G401 (cell line): Measurements from ENCODE around the gene NDUFS4. TPM values are rescaled to one million over a fixed set of nuclear protein-coding genes. Genes with fewer than 3 reads are reported as not detected.
"Not testable (repeated sequence)": the region's sequence is repeated elsewhere in the genome, so short reads cannot be mapped to it uniquely, and the experiment has no call there.

Experiments used
- DNase-seq: peaks from one replicate; pipeline ENCODE4 v3.0.0-alpha.2; 2015; ENCODE audit warnings: low spot score
- in situ Hi-C: cut with HindIII; loops from 2 replicates; pipeline ENCODE4 v1.10.0; 2016; ENCODE audit warnings: low sequenced_read_pairs, mixed read lengths
- total RNA-seq: library from RNA; depleted of rRNA; stranded (reverse); fragments of >200 nt; shearing (Covaris generic); gene quantifications from 2 replicates; pipeline ENCODE4 v1.2.3, GENCODE V29; 2014

NDUFS4 gene
- total RNA-seq, 1 experiment from 2014 or later: 127 TPM

- in situ Hi-C loops: no loop called here
- no peak for DNase-seq
Measured at GRCh38 chr5:53631251-53631650, 70.8 kb downstream of the NDUFS4 start.

- in situ Hi-C loops: no loop called here
- DNase-seq: no peak
Measured at GRCh38 chr5:53642061-53642460, 81.6 kb downstream of the NDUFS4 start.

GRCh38 chr5:53643445-53643844, 83.0 kb downstream of the NDUFS4 start:
- in situ Hi-C loops: no loop called here
- DNase-seq: peak; percentile 17

- DNase-seq: no peak
- in situ Hi-C loops: no loop called here
Measured at GRCh38 chr5:53645078-53645477, 84.6 kb downstream of the NDUFS4 start.

- in situ Hi-C loops: no loop called here
- DNase-seq: no peak
Measured at GRCh38 chr5:53649352-53649751, 88.9 kb downstream of the NDUFS4 start.

GRCh38 chr5:53660573-53660972, 100.1 kb downstream of the NDUFS4 start:
- in situ Hi-C loops, DNase-seq: not testable (repeated sequence)

- in situ Hi-C loops, DNase-seq: not testable (repeated sequence)
Measured at GRCh38 chr5:53665313-53665712, 104.9 kb downstream of the NDUFS4 start.

GRCh38 chr5:53667621-53668020, 107.2 kb downstream of the NDUFS4 start:
- in situ Hi-C loops: no loop called here
- no peak for DNase-seq

GRCh38 chr5:53671447-53671846, 111.0 kb downstream of the NDUFS4 start:
- in situ Hi-C loops: no loop called here
- DNase-seq: no peak

- in situ Hi-C loops: no loop called here
- DNase-seq: no peak
Measured at GRCh38 chr5:53674121-53674520, 113.7 kb downstream of the NDUFS4 start.

GRCh38 chr5:53677632-53678031, 117.2 kb downstream of the NDUFS4 start:
- in situ Hi-C loops: no loop called here
- DNase-seq: no peak

GRCh38 chr5:53678981-53679660, 118.7 kb downstream of the NDUFS4 start:
- in situ Hi-C loops: no loop called here
- DNase-seq: no peak

- in situ Hi-C loops: no loop called here
- no peak for DNase-seq
Measured at GRCh38 chr5:53681079-53681478, 120.6 kb downstream of the NDUFS4 start.

GRCh38 chr5:53691014-53691413, 130.6 kb downstream of the NDUFS4 start:
- DNase-seq: no peak
- in situ Hi-C loops: no loop called here

GRCh38 chr5:53694520-53695022, 134.1 kb downstream of the NDUFS4 start:
- in situ Hi-C loops: no loop called here

GRCh38 chr5:53710405-53710804, 150.0 kb downstream of the NDUFS4 start:
- DNase-seq, in situ Hi-C loops: not testable (repeated sequence)

More at GRCh38 chr5:53694520-53695022, 134.1 kb downstream of the NDUFS4 start:
- DNase-seq: no peak

GRCh38 chr5:53712327-53712726, 151.9 kb downstream of the NDUFS4 start:
- in situ Hi-C loops: no loop called here
- DNase-seq: no peak

- in situ Hi-C loops: no loop called here
- no peak for DNase-seq
Measured at GRCh38 chr5:53713978-53714666, 153.7 kb downstream of the NDUFS4 start.

- in situ Hi-C loops: no loop called here
- no peak for DNase-seq
Measured at GRCh38 chr5:53714667-53715010, 154.2 kb downstream of the NDUFS4 start.

- in situ Hi-C loops: no loop called here
- no peak for DNase-seq
Measured at GRCh38 chr5:53726121-53726520, 165.7 kb downstream of the NDUFS4 start.

- no peak for DNase-seq
- in situ Hi-C loops: no loop called here
Measured at GRCh38 chr5:53730943-53731342, 170.5 kb downstream of the NDUFS4 start.
